ENCODE measurements around the gene ATAD1.

GRCh38 chr10:87794285-87794684 lies 23.7 kb downstream of the ATAD1 start:
- TF ChIP-seq CTCF (IDR thresholded peaks at IDR 0.05; ENCODE audit: insufficient read depth, low read depth, low read length), result no peak
- no peak for TF ChIP-seq EZH2 (IDR thresholded peaks at IDR 0.05; ENCODE audit: insufficient read depth, low read length)

Measured in astrocyte (in vitro differentiated cells and primary cell).